ENCODE results near the gene PRSS57.

Gene PRSS57

GRCh38 chr19:694481-695351 is 536 bp downstream of the PRSS57 start:
- no peak overlapping the region for H3K27ac ChIP-seq
- TF ChIP-seq CTCF (conservative IDR thresholded peaks at IDR 0.05), result no peak

- no peak for TF ChIP-seq CTCF (conservative IDR thresholded peaks at IDR 0.05)
- H3K27ac ChIP-seq, result no peak overlapping the region
Measured at GRCh38 chr19:690203-690602, 5.0 kb downstream of the PRSS57 start.

GRCh38 chr19:688992-689391 is 6.3 kb downstream of the PRSS57 start:
- no peak overlapping the region for H3K27ac ChIP-seq
- no peak for TF ChIP-seq CTCF (conservative IDR thresholded peaks at IDR 0.05)

GRCh38 chr19:688214-688613 is 7.0 kb downstream of the PRSS57 start:
- H3K27ac ChIP-seq, result no peak overlapping the region
- no peak for TF ChIP-seq CTCF (conservative IDR thresholded peaks at IDR 0.05)

GRCh38 chr19:687569-688166 is 7.6 kb downstream of the PRSS57 start:
- no peak overlapping the region for H3K27ac ChIP-seq
- no peak for TF ChIP-seq CTCF (conservative IDR thresholded peaks at IDR 0.05)

- no peak for TF ChIP-seq CTCF (conservative IDR thresholded peaks at IDR 0.05)
- no peak overlapping the region for H3K27ac ChIP-seq
Measured at GRCh38 chr19:686589-687297, 8.5 kb downstream of the PRSS57 start.

GRCh38 chr19:685454-685931 is 9.8 kb downstream of the PRSS57 start:
- TF ChIP-seq CTCF (conservative IDR thresholded peaks at IDR 0.05), result no peak
- H3K27ac ChIP-seq, result no peak overlapping the region
